K562 (cell line): ENCODE results near the gene ARRDC5. TPM values are rescaled to one million over a fixed set of nuclear protein-coding genes. Genes with fewer than 3 reads are reported as not detected.

Experiments
- CTCFL ChIP-seq: IDR thresholded peaks from 2 replicates; pipeline ENCODE4 v1.6.1; 2011; ENCODE audit warnings: borderline replicate concordance, low read depth, mild to moderate bottlenecking, moderate library complexity, low read length; ENCODE audit not compliant: insufficient read depth, poor library complexity, severe bottlenecking
- DEAF1 ChIP-seq: fragments of 450-650 bp; formaldehyde crosslinking; IDR thresholded peaks from 2 replicates; pipeline ENCODE4 v1.4.0; 2020; ENCODE audit warnings: mild to moderate bottlenecking, moderate library complexity
- E2F3 ChIP-seq: fragments of 250-450 bp; sonication (Bioruptor Pico); IDR thresholded peaks from 2 replicates; pipeline ENCODE4 v1.4.0; 2020; ENCODE audit warnings: mild to moderate bottlenecking
- HDGF ChIP-seq: fragments of 450-650 bp; IDR thresholded peaks from 2 replicates; pipeline ENCODE4 v1.6.1; 2016
- MEF2A ChIP-seq: IDR thresholded peaks from 2 replicates; pipeline ENCODE4 v1.6.1; 2011; ENCODE audit warnings: low read depth, mild to moderate bottlenecking, low read length, moderate library complexity; ENCODE audit not compliant: control insufficient read depth
- NBN ChIP-seq: fragments of 450-650 bp; IDR thresholded peaks from 2 replicates; pipeline ENCODE4 v1.6.1; 2016; ENCODE audit warnings: low read depth, mild to moderate bottlenecking
- NCOA6 ChIP-seq: fragments of 450-650 bp; IDR thresholded peaks from 2 replicates; pipeline ENCODE4 v1.6.1; 2017; ENCODE audit warnings: mild to moderate bottlenecking
- POLR2G ChIP-seq: fragments of 200-400 bp; formaldehyde crosslinking; IDR thresholded peaks from 2 replicates; pipeline ENCODE4 v1.6.1; 2017; ENCODE audit warnings: low read depth, mild to moderate bottlenecking, antibody characterized with exemption, low read length, moderate library complexity
- REST ChIP-seq, 2 experiments: fragments of 450-650 bp; formaldehyde crosslinking in 1 of 2; IDR thresholded peaks; 2 replicates each; pipeline versions ENCODE4 v1.4.0 to v1.6.1; 2014 to 2020; ENCODE audit warnings: mild to moderate bottlenecking in 2 of 2, borderline replicate concordance in 1 of 2, low read depth in 1 of 2
- TAF15 ChIP-seq: fragments of 200-400 bp; formaldehyde crosslinking; IDR thresholded peaks from 2 replicates; pipeline ENCODE4 v1.6.1; 2017; ENCODE audit warnings: mild to moderate bottlenecking, low read depth, low read length, moderate library complexity
- ZBTB33 ChIP-seq: sonication (generic); formaldehyde crosslinking; IDR thresholded peaks from 2 replicates; pipeline ENCODE4 v1.8.1; 2023; ENCODE audit warnings: mild to moderate bottlenecking, missing genetic modification reagents
- ZNF583 ChIP-seq: fragments of 250-450 bp; sonication (Bioruptor Pico); IDR thresholded peaks from 2 replicates; pipeline ENCODE4 v1.4.0; 2020
- ZNF785 ChIP-seq: fragments of 250-450 bp; sonication (Bioruptor Pico); IDR thresholded peaks from 2 replicates; pipeline ENCODE4 v1.4.0; 2020; ENCODE audit warnings: mild to moderate bottlenecking
- polyA plus RNA-seq, 8 experiments: library from polyadenylated mRNA; depleted of rRNA in 4 of 8; stranded (reverse) in 5 of 8; unstranded in 3 of 8; fragments of >200 nt; fragmentation: Nextera tagmentation in 2 of 8; fragmentation: Illumina TruSeq in 1 of 8; extraction: Ambion mirVana in 2 of 8; extraction: Trizol in 1 of 8; gene quantifications; 2 replicates each; pipeline versions ENCODE4 v1.2.1 to v1.2.3, GENCODE V29; 2011 to 2014; ENCODE audit warnings: inconsistent platforms in 1 of 8, missing spikeins in 1 of 8
- total RNA-seq, 7 experiments: library from RNA; depleted of rRNA in 6 of 7; stranded (reverse); fragments of >200 nt in 6 of 7; fragmentation: Illumina TruSeq in 2 of 7; extraction: Trizol in 2 of 7; gene quantifications; 2 replicates each; pipeline versions ENCODE4 v1.2.1 to v1.2.3, GENCODE V29; 2011 to 2021; ENCODE audit warnings: low replicate concordance in 1 of 7

ARRDC5 gene
- total and polyA plus RNA-seq, 9 of the 15 experiments (the other 6 are each of a cell fraction or from before 2014, with no cell fraction given) = not detected

- TF ChIP-seq REST (IDR thresholded peaks at IDR 0.05; ENCODE audit: borderline replicate concordance) = peak; percentile 69
- no peak for TF ChIP-seq REST (CRISPR knock-in tag; IDR thresholded peaks at IDR 0.05; ENCODE audit: low read depth)
- 0 out of 2 replicates have a peak, but pooled peaks have one; percentile 10 for TF ChIP-seq DEAF1 (CRISPR knock-in tag)
- TF ChIP-seq TAF15 = no peak
- TF ChIP-seq ZBTB33 (CRISPR knock-in tag) = peak; percentile 73; the same call in 1 of the 2 replicates
- TF ChIP-seq E2F3 (CRISPR knock-in tag) = no peak
- no peak for TF ChIP-seq MEF2A
- TF ChIP-seq NBN = no peak
- peak; percentile 66 for TF ChIP-seq CTCFL
- TF ChIP-seq HDGF = peak; percentile 89
- TF ChIP-seq NCOA6 = no peak
- TF ChIP-seq ZNF583 (CRISPR knock-in tag) = no peak
- TF ChIP-seq POLR2G = peak; percentile 70; the same call in 1 of the 2 replicates
- TF ChIP-seq ZNF785 (CRISPR knock-in tag) = no peak
Observed at GRCh38 chr19:4851551-4852290, 51.0 kb downstream of the ARRDC5 start (continued).
